Neural cell (in vitro differentiated cells): Measurements from ENCODE around the gene CKLF. TPM values are rescaled to one million over a fixed set of nuclear protein-coding genes. Genes with fewer than 3 reads are reported as not detected.

Source experiments
- H2AFZ ChIP-seq: fragments of 200-600, 300-800 bp; sonication (generic), shearing (Covaris generic); 2 replicates; pipeline ENCODE4 v1.6.0; 2014; ENCODE audit warnings: low read depth, mild to moderate bottlenecking, antibody characterized with exemption, low read length, moderate library complexity
- H3F3A ChIP-seq: fragments of 200-600 bp; shearing (Covaris generic); 2 replicates; pipeline ENCODE4 v1.6.1; 2016; ENCODE audit warnings: mild to moderate bottlenecking, moderate library complexity, mixed read lengths, antibody characterized with exemption, low read length; ENCODE audit not compliant: insufficient read depth, poor library complexity, severe bottlenecking
- H3K27ac ChIP-seq: fragments of 200-600, 300-800 bp; sonication (generic), shearing (Covaris generic); 2 replicates; pipeline ENCODE4 v1.5.1; 2014; ENCODE audit warnings: mild to moderate bottlenecking, low read length, moderate library complexity
- H3K27me3 ChIP-seq: fragments of 300-800, 200-600 bp; sonication (generic), shearing (Covaris generic); 2 replicates; pipeline ENCODE4 v1.6.0; 2014; ENCODE audit warnings: mild to moderate bottlenecking, low read depth, low read length, moderate library complexity; ENCODE audit not compliant: insufficient read depth
- H3K36me3 ChIP-seq: fragments of 300-800, 200-600 bp; sonication (generic), shearing (Covaris generic); 2 replicates; pipeline ENCODE4 v1.5.1; 2014; ENCODE audit warnings: mild to moderate bottlenecking, antibody characterized with exemption, low read length, moderate library complexity; ENCODE audit not compliant: insufficient read depth
- H3K4me2 ChIP-seq: fragments of 300-800, 200-600 bp; sonication (generic), shearing (Covaris generic); 2 replicates; pipeline ENCODE4 v1.6.0; 2014; ENCODE audit warnings: mild to moderate bottlenecking, low read length
- H3K4me3 ChIP-seq: fragments of 300-800, 200-600 bp; sonication (generic), shearing (Covaris generic); 2 replicates; pipeline ENCODE4 v1.5.1; 2014; ENCODE audit warnings: mild to moderate bottlenecking, low read length, moderate library complexity
- H3K79me2 ChIP-seq: fragments of 200-600 bp; shearing (Covaris generic); replicated peaks from 2 replicates; pipeline ENCODE4 v1.6.0; 2014; ENCODE audit warnings: mild to moderate bottlenecking, low read length, moderate library complexity; ENCODE audit not compliant: insufficient read depth
- H3K9ac ChIP-seq: fragments of 300-800, 200-600 bp; sonication (generic), shearing (Covaris generic); 2 replicates; pipeline ENCODE4 v1.6.1; 2016; ENCODE audit warnings: mild to moderate bottlenecking, low read length, mixed read lengths
- H3K9me2 ChIP-seq: fragments of 200-600 bp; shearing (Covaris generic); 2 replicates; pipeline ENCODE4 v1.6.1; 2016; ENCODE audit warnings: mild to moderate bottlenecking, low read length, mixed read lengths; ENCODE audit not compliant: insufficient read depth
- H3K9me3 ChIP-seq: fragments of 200-600, 300-800 bp; sonication (generic), shearing (Covaris generic); 2 replicates; pipeline ENCODE4 v1.6.1; 2016; ENCODE audit warnings: mild to moderate bottlenecking, mixed run types, low read length, moderate library complexity, mixed read lengths
- H4K20me1 ChIP-seq: fragments of 200-600 bp; shearing (Covaris generic); 2 replicates; pipeline ENCODE4 v1.6.1; 2016; ENCODE audit warnings: mild to moderate bottlenecking, mixed run types; ENCODE audit not compliant: insufficient read depth
- CTCF ChIP-seq: fragments of 450-650 bp; IDR thresholded peaks from 2 replicates; pipeline ENCODE4 v1.5.1; 2014; ENCODE audit warnings: antibody characterized with exemption, mild to moderate bottlenecking, moderate library complexity; ENCODE audit not compliant: poor library complexity, severe bottlenecking
- EP300 ChIP-seq: fragments of 450-650 bp; conservative IDR thresholded peaks from 2 replicates; pipeline ENCODE4 v1.6.1; 2014; ENCODE audit warnings: antibody characterized with exemption, mild to moderate bottlenecking, moderate library complexity; ENCODE audit not compliant: poor library complexity, severe bottlenecking
- EZH2 ChIP-seq: fragments of 200-600, 300-800 bp; shearing (Covaris generic), sonication (generic); IDR thresholded peaks from 2 replicates; pipeline ENCODE4 v1.6.1; 2014; ENCODE audit warnings: antibody characterized with exemption, low read length, borderline replicate concordance, mild to moderate bottlenecking; ENCODE audit not compliant: insufficient read depth, poor library complexity, severe bottlenecking
- MXI1 ChIP-seq: fragments of 450-650 bp; conservative IDR thresholded peaks from 2 replicates; pipeline ENCODE4 v1.6.1; 2014; ENCODE audit warnings: antibody characterized with exemption, mild to moderate bottlenecking; ENCODE audit not compliant: poor library complexity, severe bottlenecking
- POLR2AphosphoS5 ChIP-seq: IDR thresholded peaks from 2 replicates; pipeline ENCODE4 v1.6.1; 2012
- RAD21 ChIP-seq: fragments of 450-650 bp; conservative IDR thresholded peaks from 2 replicates; pipeline ENCODE4 v1.6.1; 2014; ENCODE audit warnings: antibody characterized with exemption, mild to moderate bottlenecking, moderate library complexity
- REST ChIP-seq: IDR thresholded peaks from 2 replicates; pipeline ENCODE4 v1.6.1; 2012; ENCODE audit warnings: borderline replicate concordance
- SMC3 ChIP-seq: fragments of 450-650 bp; conservative IDR thresholded peaks from 2 replicates; pipeline ENCODE4 v1.6.1; 2014; ENCODE audit warnings: antibody characterized with exemption, mild to moderate bottlenecking, moderate library complexity; ENCODE audit not compliant: poor library complexity
- TAF1 ChIP-seq: IDR thresholded peaks from 2 replicates; pipeline ENCODE4 v1.6.1; 2012; ENCODE audit warnings: low read depth
- polyA plus RNA-seq: library from polyadenylated mRNA; depleted of rRNA; stranded (reverse); fragments of >200 nt; gene quantifications from 2 replicates; pipeline ENCODE4 v1.2.3, GENCODE V29; 2014

Gene CKLF
- polyA plus RNA-seq, 1 donor from 2014 or later = 40.8 TPM

- Histone ChIP-seq H3K4me3 (no peak overlapping the region), H2AFZ (no peak overlapping the region), H3K9me3 (no peaks in the 10 kb centered on the region), H3K9me2 (no peaks in the 10 kb centered on the region), H3K27me3 (no peaks in the 10 kb centered on the region), H3K4me2 (no peak overlapping the region), H3K36me3 (no peaks in the 10 kb centered on the region), H3K9ac (no peak overlapping the region), H3F3A (no peaks in the 10 kb centered on the region), H3K79me2 (no peaks in the 10 kb centered on the region), H3K27ac (no peak overlapping the region), H4K20me1 (no peaks in the 10 kb centered on the region)
- TF ChIP-seq POLR2AphosphoS5 = no peak
- no peak for TF ChIP-seq EP300
- no peak for TF ChIP-seq TAF1
- TF ChIP-seq CTCF = no peak
- TF ChIP-seq RAD21 = no peak
- no peak for TF ChIP-seq SMC3
- TF ChIP-seq REST = no peak
- no peak for TF ChIP-seq MXI1
- TF ChIP-seq EZH2 = no peak
Observed at GRCh38 chr16:66510298-66510697, 42.1 kb upstream of the CKLF start.

- TF ChIP-seq TAF1 (no peak), SMC3 (no peak), MXI1 (no peak), EP300 (no peak), REST (no peak), EZH2 (no peak), CTCF (no peak), RAD21 (no peak)
- H3K9ac ChIP-seq = no peak overlapping the region
Observed at GRCh38 chr16:66510711-66511601, 41.4 kb upstream of the CKLF start.

More at GRCh38 chr16:66510711-66511601, 41.4 kb upstream of the CKLF start:
- Histone ChIP-seq H3K79me2 (no peaks in the 10 kb centered on the region), H3K27me3 (no peaks in the 10 kb centered on the region), H3K4me3 (no peak overlapping the region), H2AFZ (no peak overlapping the region), H3K36me3 (no peaks in the 10 kb centered on the region), H3K9me3 (no peaks in the 10 kb centered on the region), H3F3A (no peaks in the 10 kb centered on the region), H3K9me2 (no peaks in the 10 kb centered on the region), H4K20me1 (no peaks in the 10 kb centered on the region), H3K27ac (no peak overlapping the region), H3K4me2 (no peak overlapping the region)
